Renal cortex interstitium (tissue), 3 donors: ENCODE data around the gene MRPL49. TPM values are rescaled to one million over a fixed set of nuclear protein-coding genes. Genes with fewer than 3 reads are reported as not detected.

Experiments used
- polyA plus RNA-seq, 3 donors: library from polyadenylated mRNA; unstranded; fragments of 120-200 nt; gene quantifications; one replicate each; pipeline ENCODE4 v1.2.1, GENCODE V29; 2013; ENCODE audit not compliant: insufficient read length in 3 of 3

Gene MRPL49
- polyA plus RNA-seq, 3 donors, result 55.7 to 59.3 (median 57.2) TPM

Other genes starting within 250 kb of the MRPL49 start
- 10 to 100 TPM; 54.8 to 67.9 (median 60.8) TPM for gene EHD1, start 243.7 kb upstream of the MRPL49 start, polyA plus RNA-seq
- gene ATG2A, start 205.1 kb upstream of the MRPL49 start, polyA plus RNA-seq, result 10 to 100 TPM; 16.7 to 25.3 (median 21.7) TPM
- 10 to 100 TPM; 15.2 to 18.4 (median 16.1) TPM for gene PPP2R5B, start 197.6 kb upstream of the MRPL49 start, polyA plus RNA-seq
- gene GPHA2, start 186.4 kb upstream of the MRPL49 start, polyA plus RNA-seq, result 1 to 10 TPM; 1.6 to 3.0 (median 2.4) TPM
- 1 to 10 TPM in 2 of 3 donors, under 1 TPM in 1; 0.76 to 1.2 (median 1.1) TPM for gene MAJIN, start 150.2 kb upstream of the MRPL49 start, polyA plus RNA-seq
- 1 to 10 TPM; 2.3 to 3.5 (median 3.0) TPM for gene BATF2, start 125.3 kb upstream of the MRPL49 start, polyA plus RNA-seq
- 10 to 100 TPM; 49.0 to 73.9 (median 63.6) TPM for gene ARL2, start 108.2 kb upstream of the MRPL49 start, polyA plus RNA-seq
- gene SNX15, start 94.9 kb upstream of the MRPL49 start, polyA plus RNA-seq, result 10 to 100 TPM; 21.4 to 33.1 (median 27.1) TPM
- gene SAC3D1, start 81.1 kb upstream of the MRPL49 start, polyA plus RNA-seq, result 10 to 100 TPM in 2 of 3 donors, 1 to 10 TPM in 1; 8.8 to 18.6 (median 10.5) TPM
- 10 to 100 TPM in 2 of 3 donors, 1 to 10 TPM in 1; 9.5 to 14.5 (median 10.7) TPM for gene NAALADL1, start 63.8 kb upstream of the MRPL49 start, polyA plus RNA-seq
- 10 to 100 TPM; 16.3 to 24.5 (median 20.1) TPM for gene CDCA5, start 38.3 kb upstream of the MRPL49 start, polyA plus RNA-seq
- gene ZFPL1, start 38.1 kb upstream of the MRPL49 start, polyA plus RNA-seq, result 10 to 100 TPM; 26.6 to 38.4 (median 30.7) TPM
- gene VPS51, start 26.1 kb upstream of the MRPL49 start, polyA plus RNA-seq, result 100 to 1,000 TPM in 2 of 3 donors, 10 to 100 TPM in 1; 85.0 to 146 (median 138) TPM
- gene TM7SF2, start 10.4 kb upstream of the MRPL49 start, polyA plus RNA-seq, result 10 to 100 TPM; 66.3 to 91.9 (median 82.8) TPM
- gene ZNHIT2, start 4.6 kb upstream of the MRPL49 start, polyA plus RNA-seq, result 1 to 10 TPM; 5.3 to 9.4 (median 9.1) TPM
- 100 to 1,000 TPM; 528 to 810 (median 808) TPM for gene FAU, start 187 bp upstream of the MRPL49 start, polyA plus RNA-seq
- 10 to 100 TPM; 47.9 to 53.6 (median 52.1) TPM for gene SYVN1, start 12.2 kb downstream of the MRPL49 start, polyA plus RNA-seq
- gene SPDYC, start 47.9 kb downstream of the MRPL49 start, polyA plus RNA-seq, result not detected
- gene CAPN1, start 59.6 kb downstream of the MRPL49 start, polyA plus RNA-seq, result 100 to 1,000 TPM in 2 of 3 donors, 10 to 100 TPM in 1; 82.9 to 105 (median 104) TPM
- 10 to 100 TPM; 23.8 to 31.1 (median 27.8) TPM for gene POLA2, start 139.6 kb downstream of the MRPL49 start, polyA plus RNA-seq
- gene CDC42EP2, start 192.5 kb downstream of the MRPL49 start, polyA plus RNA-seq, result 10 to 100 TPM in 2 of 3 donors, 1 to 10 TPM in 1; 8.8 to 12.7 (median 11.3) TPM
- gene DPF2, start 211.5 kb downstream of the MRPL49 start, polyA plus RNA-seq, result 10 to 100 TPM; 87.8 to 95.3 (median 90.7) TPM
- gene TIGD3, start 232.4 kb downstream of the MRPL49 start, polyA plus RNA-seq, result under 1 TPM; 0.53 to 0.83 (median 0.56) TPM